ENCODE measurements around the gene EFCAB12. TPM values are rescaled to one million over a fixed set of nuclear protein-coding genes. Genes with fewer than 3 reads are reported as not detected.

EFCAB12 gene
- total RNA-seq: under 1 TPM; 0.82 to 0.93 TPM

DNA sequence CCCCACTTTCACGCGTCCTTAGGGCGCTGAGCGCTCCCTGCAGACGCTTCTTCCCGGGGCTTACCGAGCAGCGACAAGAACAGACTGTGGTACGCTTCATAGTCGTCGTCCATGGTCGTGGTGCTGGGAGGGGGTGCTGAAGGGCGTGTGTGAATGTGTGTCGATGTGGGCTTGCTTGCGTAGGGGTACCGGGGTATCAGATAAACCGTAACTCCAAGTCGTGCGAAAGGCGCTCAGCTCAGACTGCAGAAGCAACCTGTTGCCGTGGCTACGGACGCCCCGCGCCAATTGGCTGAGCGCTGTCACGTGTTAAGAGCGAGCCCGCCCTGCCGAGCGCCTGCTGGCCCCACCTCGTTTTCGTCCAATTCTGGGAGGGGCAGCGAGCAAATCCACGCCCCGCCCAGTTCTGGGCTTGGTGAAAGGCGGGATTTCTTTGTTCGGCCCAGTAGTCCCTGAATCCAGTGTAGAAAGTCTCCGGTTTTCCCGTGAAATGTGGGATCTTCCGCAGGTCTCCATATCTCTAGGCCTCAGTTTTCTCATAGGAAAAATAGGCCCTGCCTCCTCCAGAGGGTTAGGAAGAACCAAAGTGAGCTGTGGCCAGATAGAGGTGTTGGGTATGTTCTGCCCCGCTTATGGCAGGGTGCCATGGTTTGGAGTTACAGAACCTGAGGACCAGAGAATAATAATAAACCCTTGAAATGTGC is at the start of gene EFCAB12:
Gene EFCAB12 (minus strand): TSS at position 261 of the 704 bp plus-strand sequence. CDS start 148 bp downstream, at position 113.
- peaks cover 6 to 29% of the 10 kb centered on the region in 2 donors for H3K36me3 Mint-ChIP-seq
- ATAC-seq: peak; percentile 81 to 84
- H3K9me3 Mint-ChIP-seq: peaks cover 0 to 8% of the 10 kb centered on the region in 2 donors
- DNase-seq (ENCODE audit: low spot score in 2 of 2): peak; percentile 84 to 92
- H3K27ac Mint-ChIP-seq: peak within 1 kb of the TSS; percentile 58 to 71

DNA sequence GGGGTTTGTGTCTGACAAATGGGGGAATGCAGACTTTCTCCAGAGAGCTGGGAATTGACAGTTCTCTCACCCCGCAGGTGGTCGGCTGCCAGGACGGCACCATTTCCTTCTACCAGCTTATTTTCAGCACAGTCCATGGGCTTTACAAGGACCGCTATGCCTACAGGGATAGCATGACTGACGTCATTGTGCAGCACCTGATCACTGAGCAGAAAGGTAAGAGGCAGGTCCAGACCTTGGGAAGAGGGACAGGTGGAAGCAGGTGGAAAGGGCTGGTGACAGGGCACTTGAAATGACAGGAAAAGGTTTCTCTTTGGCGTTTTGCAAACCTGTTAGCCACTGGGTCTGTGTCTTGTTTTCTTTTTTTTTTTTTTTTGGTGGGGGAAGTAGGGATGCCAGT is 48.1 kb upstream of the EFCAB12 start:
- Mint-ChIP-seq H3K9me3 (no peaks in the 10 kb centered on the region), H3K27ac (no peak overlapping the region)

GRCh38 chr3:129475863-129476262 is 47.4 kb upstream of the EFCAB12 start:
- Mint-ChIP-seq H3K9me3 (no peaks in the 10 kb centered on the region), H3K27ac (no peak overlapping the region), H3K36me3 (peaks cover 0 to 4% of the 10 kb centered on the region in 2 donors)
- DNase-seq (ENCODE audit: low spot score in 2 of 2): no peak
- ATAC-seq: no peak

More for the DNA sequence above, 48.1 kb upstream of the EFCAB12 start:
- DNase-seq (ENCODE audit: low spot score in 2 of 2): no peak
- H3K36me3 Mint-ChIP-seq: peaks cover 0 to 4% of the 10 kb centered on the region in 2 donors
- ATAC-seq: no peak

DNA sequence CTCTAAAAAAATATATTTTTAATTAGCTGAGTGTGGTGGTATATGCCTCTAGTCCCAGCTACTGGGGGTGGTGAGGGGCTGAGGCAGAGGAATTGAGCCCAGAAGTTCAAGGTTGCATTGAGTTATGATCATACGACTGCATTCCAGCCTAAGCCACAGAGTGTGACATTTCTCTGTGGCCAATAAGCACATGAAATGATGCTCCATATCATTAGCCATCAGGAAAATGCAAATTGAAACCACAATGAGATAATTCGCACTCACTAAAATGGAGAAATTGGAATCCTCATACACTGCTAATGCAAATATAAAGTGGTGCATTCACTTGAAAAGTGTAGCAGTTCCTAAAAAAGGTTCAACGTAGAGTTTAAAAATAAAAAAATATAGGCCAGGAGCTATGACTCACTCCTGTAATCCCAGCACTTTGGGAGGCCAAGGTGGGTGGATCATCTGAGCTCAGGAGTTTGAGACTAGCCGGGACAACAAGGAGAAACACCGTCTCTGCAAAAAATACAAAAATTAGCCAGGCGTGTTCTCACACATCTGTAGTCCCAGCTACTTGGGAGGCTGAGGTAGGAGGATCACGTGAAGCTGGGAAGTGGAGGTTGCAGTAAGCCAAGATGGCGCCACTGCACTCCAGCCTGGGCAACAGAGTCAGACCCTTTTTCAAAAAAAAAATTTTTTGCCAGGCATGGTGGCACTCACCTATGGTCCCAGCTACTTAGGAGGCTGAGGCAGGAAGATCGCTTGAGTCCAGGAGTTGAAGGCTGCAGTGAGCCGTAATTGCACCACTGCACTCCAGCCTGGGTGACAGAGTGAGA is 46.8 kb upstream of the EFCAB12 start:
- peaks cover 0 to 4% of the 10 kb centered on the region in 2 donors for H3K36me3 Mint-ChIP-seq
- peak overlapping the region in 1 of 2 donors; percentile 40 for H3K27ac Mint-ChIP-seq
- H3K9me3 Mint-ChIP-seq: no peaks in the 10 kb centered on the region
- DNase-seq (ENCODE audit: low spot score in 2 of 2) (no peak), ATAC-seq (no peak)

DNA sequence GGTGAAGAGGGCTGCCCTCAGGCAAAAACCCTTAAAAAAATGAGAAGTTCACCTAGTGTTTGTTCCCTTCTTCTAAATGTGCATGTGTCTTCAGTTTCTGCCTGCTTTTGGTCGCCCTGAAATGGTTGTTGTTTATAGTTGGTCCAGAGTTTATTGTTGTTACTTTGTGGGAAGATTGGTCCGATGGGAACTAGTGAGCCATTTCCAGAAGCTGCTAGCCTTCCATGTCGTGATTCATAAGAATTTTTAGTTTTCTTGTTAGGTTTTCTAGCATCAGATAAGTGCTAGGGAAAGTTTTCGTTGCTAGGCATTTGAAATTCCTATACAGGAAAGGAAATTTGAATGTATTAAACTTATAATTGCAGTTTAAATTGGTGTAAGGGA is 45.3 kb upstream of the EFCAB12 start:
- H3K9me3 Mint-ChIP-seq: no peaks in the 10 kb centered on the region
- peaks cover 0 to 10% of the 10 kb centered on the region in 2 donors for H3K36me3 Mint-ChIP-seq
- ATAC-seq (no peak), DNase-seq (ENCODE audit: low spot score in 2 of 2) (no peak)
- H3K27ac Mint-ChIP-seq: no peak overlapping the region

DNA sequence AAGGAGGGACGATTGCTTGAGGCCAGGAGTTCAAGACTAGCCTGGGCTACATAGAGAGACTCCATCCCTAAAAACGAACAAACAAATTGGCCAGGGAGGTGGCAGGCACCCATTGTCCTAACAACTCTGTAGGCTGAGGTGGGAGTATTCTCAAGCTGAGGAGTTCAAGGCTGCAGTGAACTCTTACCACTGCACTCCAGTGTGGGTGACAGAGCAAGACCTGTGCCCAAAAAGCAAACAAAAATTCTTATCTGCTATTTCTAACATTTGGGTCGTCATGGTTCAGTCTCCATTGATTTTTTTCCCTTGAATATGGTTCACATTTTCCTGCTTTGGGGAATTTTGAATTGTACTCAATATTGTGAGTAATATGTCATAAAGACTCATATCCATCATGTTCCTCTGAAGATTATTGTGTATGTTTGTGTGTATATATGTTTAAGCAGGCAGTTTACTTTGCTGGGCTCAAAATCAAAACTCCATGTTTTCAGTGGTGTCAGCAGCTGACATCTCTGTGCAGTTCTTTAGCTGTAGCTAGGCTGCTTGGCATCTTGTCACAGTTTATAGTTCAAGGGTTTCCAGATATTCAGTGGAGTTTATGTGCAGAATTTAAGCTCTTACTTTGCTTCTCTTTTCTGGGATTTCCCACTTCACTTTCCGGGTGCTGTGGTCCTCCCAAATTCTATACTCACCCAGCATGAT is 44.8 kb upstream of the EFCAB12 start:
- DNase-seq (ENCODE audit: low spot score in 2 of 2) (no peak), ATAC-seq (no peak)
- H3K9me3 Mint-ChIP-seq: no peaks in the 10 kb centered on the region
- H3K27ac Mint-ChIP-seq: no peak overlapping the region
- H3K36me3 Mint-ChIP-seq: peaks cover 0 to 10% of the 10 kb centered on the region in 2 donors

DNA sequence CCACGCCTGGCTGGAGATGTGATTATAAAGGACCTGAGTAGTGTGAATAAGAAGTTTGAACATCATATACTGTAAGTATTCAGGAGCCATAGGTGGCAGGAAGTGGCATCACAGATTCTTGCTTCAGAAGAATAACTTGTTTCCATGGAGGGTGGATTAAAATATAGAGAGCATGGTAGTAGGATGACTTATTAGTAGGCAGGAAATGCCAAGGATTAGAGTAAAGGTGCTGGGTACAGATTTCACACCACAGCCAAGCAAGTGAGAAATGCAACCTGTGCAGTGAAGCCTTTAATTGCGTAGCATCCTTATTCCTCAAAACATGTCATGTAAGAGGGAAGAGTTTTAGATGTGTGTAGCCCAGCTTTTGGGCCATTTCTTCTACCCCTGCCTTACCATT is 42.4 kb upstream of the EFCAB12 start:
- H3K36me3 Mint-ChIP-seq: peaks cover 0 to 6% of the 10 kb centered on the region in 2 donors
- H3K9me3 Mint-ChIP-seq: no peaks in the 10 kb centered on the region
- DNase-seq (ENCODE audit: low spot score in 2 of 2) (no peak), ATAC-seq (no peak)
- no peak overlapping the region for H3K27ac Mint-ChIP-seq

GRCh38 chr3:129469026-129469425 is 40.6 kb upstream of the EFCAB12 start:
- H3K36me3 Mint-ChIP-seq: peaks cover 0 to 6% of the 10 kb centered on the region in 2 donors
- ATAC-seq: no peak
- DNase-seq (ENCODE audit: low spot score in 2 of 2): no peak
- no peak overlapping the region for H3K27ac Mint-ChIP-seq
- no peaks in the 10 kb centered on the region for H3K9me3 Mint-ChIP-seq

- DNase-seq (ENCODE audit: low spot score in 2 of 2) (no peak), ATAC-seq (no peak)
- Mint-ChIP-seq H3K27ac (no peak overlapping the region), H3K9me3 (no peaks in the 10 kb centered on the region), H3K36me3 (peaks cover 0 to 6% of the 10 kb centered on the region in 2 donors)
Measured at GRCh38 chr3:129467932-129468331, 39.5 kb upstream of the EFCAB12 start.

- ATAC-seq: no peak
- H3K36me3 Mint-ChIP-seq: no peaks in the 10 kb centered on the region
- H3K9me3 Mint-ChIP-seq: no peaks in the 10 kb centered on the region
- DNase-seq (ENCODE audit: low spot score in 2 of 2): no peak
- no peak overlapping the region for H3K27ac Mint-ChIP-seq
Measured at GRCh38 chr3:129463716-129464115, 35.3 kb upstream of the EFCAB12 start.

GRCh38 chr3:129463094-129463493 is 34.7 kb upstream of the EFCAB12 start:
- Mint-ChIP-seq H3K36me3 (no peaks in the 10 kb centered on the region), H3K9me3 (no peaks in the 10 kb centered on the region), H3K27ac (no peak overlapping the region)
- ATAC-seq (no peak), DNase-seq (ENCODE audit: low spot score in 2 of 2) (no peak)

GRCh38 chr3:129462361-129462968 is 34.0 kb upstream of the EFCAB12 start:
- H3K36me3 Mint-ChIP-seq: no peaks in the 10 kb centered on the region
- H3K27ac Mint-ChIP-seq: no peak overlapping the region
- ATAC-seq (no peak), DNase-seq (ENCODE audit: low spot score in 2 of 2) (no peak)
- H3K9me3 Mint-ChIP-seq: no peaks in the 10 kb centered on the region

- H3K27ac Mint-ChIP-seq: no peak overlapping the region
- no peaks in the 10 kb centered on the region for H3K36me3 Mint-ChIP-seq
- no peak for ATAC-seq
Measured at GRCh38 chr3:129461461-129462146, 33.2 kb upstream of the EFCAB12 start.

DNA sequence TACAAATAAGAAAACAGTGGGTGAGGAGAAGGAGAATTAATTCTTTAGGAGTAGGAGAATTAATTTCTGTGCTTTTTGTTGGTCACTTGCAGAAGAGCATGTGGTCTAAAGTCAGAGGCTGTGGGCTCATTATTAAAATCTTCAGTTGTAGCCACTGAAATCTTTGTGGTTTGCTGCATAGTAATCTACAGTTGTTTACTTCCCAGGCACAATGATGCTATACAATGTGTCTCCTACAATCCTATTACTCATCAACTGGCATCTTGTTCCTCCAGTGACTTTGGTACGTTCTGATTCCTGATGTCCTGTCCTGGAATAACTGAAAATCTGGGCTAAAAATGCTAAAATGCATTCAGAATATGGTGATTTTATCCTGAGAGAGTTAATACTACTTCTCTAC is 32.6 kb upstream of the EFCAB12 start:
- ATAC-seq (no peak), DNase-seq (ENCODE audit: low spot score in 2 of 2) (no peak)
- no peaks in the 10 kb centered on the region for H3K9me3 Mint-ChIP-seq
- no peaks in the 10 kb centered on the region for H3K36me3 Mint-ChIP-seq
- no peak overlapping the region for H3K27ac Mint-ChIP-seq

More at GRCh38 chr3:129461461-129462146, 33.2 kb upstream of the EFCAB12 start:
- no peak for DNase-seq (ENCODE audit: low spot score in 2 of 2)
- no peaks in the 10 kb centered on the region for H3K9me3 Mint-ChIP-seq

DNA sequence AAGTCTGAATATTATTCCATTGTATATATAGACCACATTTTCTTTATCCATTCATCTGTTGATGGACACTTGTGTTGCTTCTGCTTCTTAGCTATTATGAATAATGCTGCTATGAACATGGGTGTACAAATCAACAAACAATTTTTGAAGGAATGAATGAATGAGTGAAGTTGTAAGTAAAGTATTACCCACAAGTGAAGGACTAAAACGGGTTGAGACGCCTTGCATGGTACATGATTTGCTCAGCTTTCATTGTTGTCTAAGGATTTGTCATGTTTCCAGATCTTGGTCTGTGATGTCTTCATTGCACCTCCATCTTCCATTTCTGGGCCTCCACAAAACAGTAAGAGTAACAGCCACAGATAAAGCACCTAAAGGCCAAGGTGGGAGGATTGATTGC is 32.1 kb upstream of the EFCAB12 start:
- no peak overlapping the region for H3K27ac Mint-ChIP-seq

DNA sequence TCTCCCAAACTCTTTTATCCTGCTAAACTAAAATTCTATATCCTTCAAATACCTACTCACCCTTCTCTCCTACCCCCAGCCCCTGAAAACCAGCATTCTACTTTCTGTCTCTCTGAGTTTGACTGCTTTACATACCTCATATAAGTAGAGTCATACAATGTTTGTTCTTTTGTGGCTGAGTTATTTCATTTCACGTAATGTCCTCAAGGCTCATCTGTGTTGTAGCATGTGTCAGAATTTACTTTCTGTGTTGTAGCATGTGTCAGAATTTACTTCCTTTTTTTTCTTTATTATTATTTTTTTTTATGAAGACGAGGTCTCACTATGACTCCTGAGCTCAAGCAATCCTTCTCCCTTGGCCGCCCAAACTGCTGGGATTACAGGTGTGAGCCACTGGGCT is 31.7 kb upstream of the EFCAB12 start:
- ATAC-seq (peak in 1 of 2 donors; percentile 51), DNase-seq (ENCODE audit: low spot score in 2 of 2) (no peak)
- no peak overlapping the region for H3K27ac Mint-ChIP-seq
- no peaks in the 10 kb centered on the region for H3K36me3 Mint-ChIP-seq
- H3K9me3 Mint-ChIP-seq: no peaks in the 10 kb centered on the region

More for the DNA sequence above, 32.1 kb upstream of the EFCAB12 start:
- ATAC-seq: peak in 1 of 2 donors; percentile 13
- Mint-ChIP-seq H3K36me3 (no peaks in the 10 kb centered on the region), H3K9me3 (no peaks in the 10 kb centered on the region)
- DNase-seq (ENCODE audit: low spot score in 2 of 2): no peak

All from activated naive CD4-positive, alpha-beta T cell treated with anti-CD3 and anti-CD28 coated beads, Interleukin-2, amount 50 U/mL, for 72 hours (primary cell).